Nephron (organoid): ENCODE results near the gene KCNJ4.

Experiments used
- H3K27ac Mint-ChIP-seq, 3 experiments: 2 replicates each; pipeline ENCODE4 v1.8.0; 2020; ENCODE audit warnings: mixed read lengths in 3 of 3, mild to moderate bottlenecking in 2 of 3, moderate library complexity in 1 of 3
- H3K27me3 Mint-ChIP-seq: 2 replicates; pipeline ENCODE4 v1.8.0; 2021; ENCODE audit warnings: low read depth, mild to moderate bottlenecking, moderate library complexity, mixed read lengths
- H3K36me3 Mint-ChIP-seq: 2 replicates; pipeline ENCODE4 v1.8.0; 2020; ENCODE audit warnings: low read depth, mixed read lengths
- H3K4me1 Mint-ChIP-seq: 2 replicates; pipeline ENCODE4 v1.8.0; 2020; ENCODE audit warnings: mixed read lengths
- H3K4me3 Mint-ChIP-seq, 3 experiments: 2 replicates each; pipeline ENCODE4 v1.8.0; 2020; ENCODE audit warnings: mild to moderate bottlenecking in 3 of 3, mixed read lengths in 3 of 3, moderate library complexity in 2 of 3
- H3K9me3 Mint-ChIP-seq: 2 replicates; pipeline ENCODE4 v1.8.0; 2020; ENCODE audit warnings: mixed read lengths
- CTCF ChIP-seq, 3 experiments: fragments of 200-600 bp; sonication (generic); IDR thresholded peaks; one replicate each; pipeline ENCODE4 v1.5.0; 2021; ENCODE audit warnings: antibody characterized with exemption in 3 of 3; ENCODE audit not compliant: unreplicated experiment in 3 of 3

The KCNJ4 gene

GRCh38 chr22:38435965-38436364, 19.0 kb downstream of the KCNJ4 start:
- H3K9me3 Mint-ChIP-seq = no peaks in the 10 kb centered on the region
- H3K27me3 Mint-ChIP-seq = peaks cover 4% of the 10 kb centered on the region
- TF ChIP-seq CTCF (IDR thresholded peaks at IDR 0.05; ENCODE audit: unreplicated experiment in 3 of 3) = no peak
- no peaks in the 10 kb centered on the region for H3K4me1 Mint-ChIP-seq
- no peak overlapping the region for H3K27ac Mint-ChIP-seq
- no peaks in the 10 kb centered on the region for H3K36me3 Mint-ChIP-seq
- H3K4me3 Mint-ChIP-seq = no peak overlapping the region

GRCh38 chr22:38435010-38435409, 20.0 kb downstream of the KCNJ4 start:
- Mint-ChIP-seq H3K4me1 (no peaks in the 10 kb centered on the region), H3K36me3 (no peaks in the 10 kb centered on the region), H3K9me3 (no peaks in the 10 kb centered on the region), H3K27me3 (peaks cover 4% of the 10 kb centered on the region), H3K4me3 (no peak overlapping the region), H3K27ac (no peak overlapping the region)
- TF ChIP-seq CTCF (IDR thresholded peaks at IDR 0.05; ENCODE audit: unreplicated experiment in 3 of 3) = no peak

- Mint-ChIP-seq H3K27me3 (peaks cover 4% of the 10 kb centered on the region), H3K9me3 (no peaks in the 10 kb centered on the region), H3K4me3 (no peak overlapping the region), H3K27ac (no peak overlapping the region), H3K36me3 (no peaks in the 10 kb centered on the region), H3K4me1 (no peaks in the 10 kb centered on the region)
- no peak for TF ChIP-seq CTCF (IDR thresholded peaks at IDR 0.05; ENCODE audit: unreplicated experiment in 3 of 3)
Measured at GRCh38 chr22:38433871-38434270, 21.1 kb downstream of the KCNJ4 start.

GRCh38 chr22:38432264-38432663, 22.7 kb downstream of the KCNJ4 start:
- Mint-ChIP-seq H3K4me1 (no peaks in the 10 kb centered on the region), H3K27me3 (peaks cover 4% of the 10 kb centered on the region), H3K4me3 (no peak overlapping the region), H3K27ac (no peak overlapping the region), H3K36me3 (no peaks in the 10 kb centered on the region), H3K9me3 (no peaks in the 10 kb centered on the region)
- no peak for TF ChIP-seq CTCF (IDR thresholded peaks at IDR 0.05; ENCODE audit: unreplicated experiment in 3 of 3)

- Mint-ChIP-seq H3K27me3 (peaks cover 4% of the 10 kb centered on the region), H3K36me3 (no peaks in the 10 kb centered on the region), H3K4me1 (no peaks in the 10 kb centered on the region), H3K27ac (no peak overlapping the region), H3K9me3 (no peaks in the 10 kb centered on the region), H3K4me3 (no peak overlapping the region)
- no peak for TF ChIP-seq CTCF (IDR thresholded peaks at IDR 0.05; ENCODE audit: unreplicated experiment in 3 of 3)
Measured at GRCh38 chr22:38431266-38432010, 23.6 kb downstream of the KCNJ4 start.

GRCh38 chr22:38429499-38430068, 25.4 kb downstream of the KCNJ4 start:
- Mint-ChIP-seq H3K27me3 (peaks cover 4% of the 10 kb centered on the region), H3K27ac (no peak overlapping the region), H3K36me3 (no peaks in the 10 kb centered on the region), H3K9me3 (no peaks in the 10 kb centered on the region), H3K4me1 (no peaks in the 10 kb centered on the region), H3K4me3 (no peak overlapping the region)
- TF ChIP-seq CTCF (IDR thresholded peaks at IDR 0.05; ENCODE audit: unreplicated experiment in 3 of 3) = no peak
